Mesendoderm (in vitro differentiated cells): Measurements from ENCODE around the gene RRM1.
"Not testable (repeated sequence)": the region's sequence is repeated elsewhere in the genome, so short reads cannot be mapped to it uniquely, and the experiment has no call there.

Source experiments
- DNase-seq: peaks from one replicate; pipeline ENCODE4 v3.0.0; 2013
- H2AK5ac ChIP-seq: 2 replicates; pipeline ENCODE4 v1.6.1; 2013; ENCODE audit warnings: low read length, inconsistent platforms
- H2BK120ac ChIP-seq: 2 replicates; pipeline ENCODE4 v1.6.1; 2013; ENCODE audit warnings: low read depth, mild to moderate bottlenecking, low read length, moderate library complexity, mixed read lengths
- H2BK15ac ChIP-seq: replicated peaks from 2 replicates; pipeline ENCODE4 v1.6.1; 2013; ENCODE audit warnings: low read depth, mild to moderate bottlenecking, moderate library complexity
- H2BK5ac ChIP-seq: 2 replicates; pipeline ENCODE4 v1.6.1; 2013; ENCODE audit warnings: low read length, inconsistent platforms
- H3K18ac ChIP-seq: 2 replicates; pipeline ENCODE4 v1.6.1; 2013; ENCODE audit warnings: mild to moderate bottlenecking, low read length, mixed read lengths
- H3K23ac ChIP-seq: one replicate; pipeline ENCODE4 v1.6.1; 2013; ENCODE audit warnings: low read length
- H3K27ac ChIP-seq: 2 replicates; pipeline ENCODE4 v1.5.1; 2013; ENCODE audit warnings: low read depth, mild to moderate bottlenecking, inconsistent platforms, low read length, moderate library complexity
- H3K27me3 ChIP-seq: 2 replicates; pipeline ENCODE4 v1.6.1; 2013; ENCODE audit warnings: low read length, control low read depth, mild to moderate bottlenecking, inconsistent platforms; ENCODE audit not compliant: insufficient read depth, poor library complexity
- H3K36me3 ChIP-seq: 2 replicates; pipeline ENCODE4 v1.6.1; 2013; ENCODE audit warnings: low read length, inconsistent platforms; ENCODE audit not compliant: control insufficient read depth, insufficient read depth
- H3K4ac ChIP-seq: one replicate; pipeline ENCODE4 v1.6.1; 2013; ENCODE audit warnings: low read depth, mild to moderate bottlenecking, low read length, moderate library complexity
- H3K4me1 ChIP-seq: 2 replicates; pipeline ENCODE4 v1.6.1; 2013; ENCODE audit warnings: low read depth, low read length, inconsistent platforms; ENCODE audit not compliant: control insufficient read depth
- H3K4me2 ChIP-seq: 2 replicates; pipeline ENCODE4 v1.6.1; 2013; ENCODE audit warnings: low read length
- H3K4me3 ChIP-seq: 2 replicates; pipeline ENCODE4 v1.5.1; 2013; ENCODE audit warnings: mild to moderate bottlenecking, low read length
- H3K56ac ChIP-seq: one replicate; pipeline ENCODE4 v1.6.1; 2013; ENCODE audit warnings: low read length
- H3K79me1 ChIP-seq: 2 replicates; pipeline ENCODE4 v1.6.1; 2013; ENCODE audit warnings: low read length, inconsistent platforms
- H3K79me2 ChIP-seq: 2 replicates; pipeline ENCODE4 v1.6.1; 2013; ENCODE audit warnings: mild to moderate bottlenecking, low read length; ENCODE audit not compliant: control insufficient read depth, insufficient read depth
- H3K9ac ChIP-seq: 2 replicates; pipeline ENCODE4 v1.6.1; 2013; ENCODE audit warnings: low read length, inconsistent platforms
- H4K5ac ChIP-seq: one replicate; pipeline ENCODE4 v1.6.1; 2013; ENCODE audit warnings: low read length
- H4K8ac ChIP-seq: one replicate; pipeline ENCODE4 v1.6.1; 2013; ENCODE audit warnings: low read depth, mild to moderate bottlenecking, control low read depth, low read length, moderate library complexity
- WGBS: extraction: QIAGEN DNeasy Blood & Tissue Kit; methylation state at CpG from one replicate; pipeline ENCODE4 v1.1.7; 2013; ENCODE audit warnings: low lambda C conversion rate, missing lambda C conversion rate; ENCODE audit not compliant: insufficient coverage; ENCODE audit errors: extremely low coverage; 5-methylcytosine and 5-hydroxymethylcytosine counted together

Gene RRM1

DNA sequence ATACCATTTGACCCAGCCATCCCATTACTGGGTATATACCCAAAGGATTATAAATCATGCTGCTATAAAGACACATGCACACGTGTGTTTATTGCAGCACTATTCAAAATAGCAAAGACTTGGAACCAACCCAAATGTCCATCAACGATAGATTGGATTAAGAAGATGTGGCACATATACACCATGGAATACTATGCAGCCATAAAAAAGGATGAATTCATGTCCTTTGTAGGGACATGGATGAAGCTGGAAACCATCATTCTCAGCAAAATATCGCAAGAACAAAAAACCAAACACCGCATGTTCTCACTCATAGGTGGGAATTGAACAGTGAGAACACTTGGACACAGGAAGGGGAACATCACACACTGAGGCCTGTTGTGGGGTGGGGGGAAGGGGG lies 41.4 kb upstream of the RRM1 start:
- H3K79me1 ChIP-seq, H2AK5ac ChIP-seq, H3K27me3 ChIP-seq, H3K36me3 ChIP-seq, H3K18ac ChIP-seq, H3K56ac ChIP-seq, H3K23ac ChIP-seq, H2BK5ac ChIP-seq, H3K4ac ChIP-seq, H4K8ac ChIP-seq, H3K4me1 ChIP-seq, H4K5ac ChIP-seq, H3K27ac ChIP-seq, H2BK120ac ChIP-seq, H3K79me2 ChIP-seq, H3K4me3 ChIP-seq, H3K4me2 ChIP-seq, H3K9ac ChIP-seq, H2BK15ac ChIP-seq, DNase-seq: not testable (repeated sequence)
- no CpG with 5 or more reads among the region's 4 CpGs for WGBS

DNA sequence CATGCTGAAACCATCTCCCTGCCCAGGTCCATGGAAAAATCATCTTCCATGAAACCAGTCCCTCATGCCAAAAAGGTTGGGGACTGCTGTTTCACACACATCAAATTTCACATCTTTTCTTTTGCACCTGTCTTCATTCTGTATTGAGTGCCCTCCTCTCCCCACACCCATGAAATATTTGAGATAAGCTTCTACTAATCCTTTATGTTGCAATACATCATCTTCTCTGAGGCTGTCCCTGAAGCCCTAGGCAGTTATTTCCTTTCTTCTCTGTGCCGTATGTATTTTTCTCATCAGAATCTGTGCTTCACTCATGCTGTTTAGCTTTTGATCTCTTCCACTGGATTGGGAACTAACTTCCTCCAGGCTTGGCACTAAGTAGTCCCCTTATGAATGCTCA lies 40.0 kb upstream of the RRM1 start:
- Histone ChIP-seq H3K18ac (no peak overlapping the region), H3K4ac (no peak overlapping the region), H3K79me1 (no peaks in the 10 kb centered on the region), H2BK120ac (no peak overlapping the region), H4K8ac (no peak overlapping the region), H2AK5ac (no peak overlapping the region), H3K23ac (no peak overlapping the region), H3K4me1 (no peaks in the 10 kb centered on the region), H3K4me2 (no peak overlapping the region), H3K27ac (no peak overlapping the region), H3K36me3 (no peaks in the 10 kb centered on the region), H3K27me3 (no peaks in the 10 kb centered on the region), H3K9ac (no peak overlapping the region), H3K56ac (no peak overlapping the region), H2BK15ac (no peak overlapping the region), H2BK5ac (no peak overlapping the region), H4K5ac (no peak overlapping the region), H3K79me2 (no peaks in the 10 kb centered on the region), H3K4me3 (no peak overlapping the region)
- WGBS, result no CpG with 5 or more reads among the region's 1 CpG
- DNase-seq, result no peak

DNA sequence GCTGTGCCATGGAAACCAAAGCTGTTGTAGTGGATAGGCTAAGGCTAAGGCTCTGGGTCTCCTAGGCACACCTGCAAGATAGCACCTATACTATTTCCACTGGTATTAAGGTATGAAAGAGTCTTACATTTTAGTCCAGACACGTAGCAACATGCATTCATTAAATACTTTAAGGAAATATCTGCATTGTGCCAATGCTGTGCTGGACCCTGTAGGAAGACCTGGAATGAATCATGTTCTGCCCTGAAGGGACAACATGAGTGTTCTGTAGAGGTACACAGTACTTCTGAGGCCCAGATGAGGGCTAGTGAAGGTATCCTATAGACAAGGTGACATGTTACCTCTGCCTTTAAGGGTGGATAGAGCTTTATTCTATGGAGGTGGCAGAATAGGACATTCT lies 35.2 kb upstream of the RRM1 start:
- H3K36me3 ChIP-seq, result no peaks in the 10 kb centered on the region
- H3K56ac ChIP-seq, result no peak overlapping the region
- no peak overlapping the region for H2BK5ac ChIP-seq
- no peak overlapping the region for H2AK5ac ChIP-seq
- no peak overlapping the region for H2BK15ac ChIP-seq
- no peak overlapping the region for H3K4me3 ChIP-seq
- no peak overlapping the region for H3K23ac ChIP-seq
- WGBS, result no CpG with 5 or more reads among the region's 1 CpG
- no peak overlapping the region for H3K9ac ChIP-seq
- no peak overlapping the region for H3K27ac ChIP-seq
- H3K79me1 ChIP-seq, result no peaks in the 10 kb centered on the region
- H4K5ac ChIP-seq, result no peak overlapping the region
- H3K4me1 ChIP-seq, result no peaks in the 10 kb centered on the region
- no peak overlapping the region for H3K4ac ChIP-seq
- H3K4me2 ChIP-seq, result no peak overlapping the region
- no peak overlapping the region for H3K18ac ChIP-seq
- H2BK120ac ChIP-seq, result no peak overlapping the region
- H3K27me3 ChIP-seq, result no peaks in the 10 kb centered on the region
- DNase-seq, result no peak
- H4K8ac ChIP-seq, result no peak overlapping the region
- H3K79me2 ChIP-seq, result no peaks in the 10 kb centered on the region

DNA sequence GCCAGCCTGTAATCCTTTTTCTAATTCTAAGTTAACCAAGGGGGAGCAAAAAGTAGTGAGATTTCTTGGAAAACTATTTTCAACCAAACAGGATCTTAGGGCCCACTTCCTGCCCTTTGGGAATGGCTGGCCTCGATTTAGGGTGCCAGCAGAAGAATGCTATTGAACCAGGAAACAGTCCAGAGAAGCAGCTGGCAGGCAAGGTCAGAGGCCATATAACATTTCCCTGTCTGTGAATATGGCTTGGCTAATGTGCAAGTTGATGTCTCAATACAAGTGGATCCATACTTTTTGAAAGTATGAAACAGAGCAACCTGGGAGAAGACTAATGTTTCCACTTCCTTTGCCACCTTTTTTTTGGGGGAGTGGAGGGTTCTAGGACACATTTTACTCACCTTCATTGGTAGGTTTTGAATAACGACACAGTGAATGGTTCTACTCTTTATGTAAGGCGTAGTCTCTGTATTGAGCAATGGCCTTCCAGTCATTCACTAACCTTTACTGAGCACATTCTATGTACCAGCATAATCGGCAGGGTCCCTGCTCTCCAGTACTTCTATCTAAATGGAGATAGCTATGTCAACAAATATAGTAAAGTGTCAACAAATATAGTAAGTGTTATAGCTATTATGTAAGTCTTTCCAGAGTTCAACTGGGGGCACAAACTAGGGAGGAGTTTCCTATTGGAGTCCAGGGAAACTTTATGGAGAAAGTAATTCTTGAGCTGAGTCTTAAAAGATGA lies 34.2 kb upstream of the RRM1 start:
- Histone ChIP-seq H3K36me3 (no peaks in the 10 kb centered on the region), H2BK15ac (no peak overlapping the region), H2BK120ac (no peak overlapping the region), H3K4ac (no peak overlapping the region), H3K4me1 (no peaks in the 10 kb centered on the region), H3K23ac (no peak overlapping the region), H3K27ac (no peak overlapping the region), H3K79me2 (no peaks in the 10 kb centered on the region), H3K56ac (no peak overlapping the region), H3K27me3 (no peaks in the 10 kb centered on the region), H3K79me1 (no peaks in the 10 kb centered on the region), H4K5ac (no peak overlapping the region), H3K9ac (no peak overlapping the region), H3K18ac (no peak overlapping the region), H4K8ac (no peak overlapping the region), H2BK5ac (no peak overlapping the region), H2AK5ac (no peak overlapping the region), H3K4me2 (no peak overlapping the region), H3K4me3 (no peak overlapping the region)
- DNase-seq, result no peak
- WGBS, result no CpG with 5 or more reads among the region's 4 CpGs

DNA sequence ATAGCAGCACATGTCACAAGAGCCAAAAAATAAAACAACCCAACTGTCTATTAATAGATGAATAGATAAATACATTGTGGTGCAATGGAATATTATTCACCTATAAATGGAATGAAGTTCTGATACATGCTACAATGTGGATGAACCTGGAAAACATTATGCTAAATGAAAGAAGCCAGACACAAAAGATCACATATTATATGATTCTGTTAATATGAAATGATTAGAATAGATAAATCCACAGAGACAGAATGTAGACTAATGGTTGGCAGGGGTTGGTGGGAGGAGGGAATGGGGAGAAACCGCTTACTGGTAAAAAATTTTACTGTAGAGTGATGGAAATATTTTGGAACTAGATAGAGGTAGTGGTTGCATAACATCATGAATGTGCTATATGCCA lies 32.9 kb upstream of the RRM1 start:
- H3K27me3 ChIP-seq, result no peaks in the 10 kb centered on the region
- peaks cover 3% of the 10 kb centered on the region for H3K4me1 ChIP-seq
- H3K36me3 ChIP-seq, result no peaks in the 10 kb centered on the region
- H3K4me2 ChIP-seq, result no peak overlapping the region
- no peak overlapping the region for H2BK5ac ChIP-seq
- no peak overlapping the region for H4K5ac ChIP-seq
- DNase-seq, result no peak
- no CpG with 5 or more reads among the region's 1 CpG for whole genome bisulfite sequencing
- no peaks in the 10 kb centered on the region for H3K79me1 ChIP-seq
- no peak overlapping the region for H2BK15ac ChIP-seq
- no peak overlapping the region for H3K9ac ChIP-seq
- no peak overlapping the region for H3K56ac ChIP-seq
- H3K23ac ChIP-seq, result no peak overlapping the region
- no peak overlapping the region for H3K4me3 ChIP-seq
- no peak overlapping the region for H2AK5ac ChIP-seq
- no peak overlapping the region for H4K8ac ChIP-seq
- H3K18ac ChIP-seq, result no peak overlapping the region
- H3K79me2 ChIP-seq, result no peaks in the 10 kb centered on the region
- no peak overlapping the region for H3K4ac ChIP-seq
- no peak overlapping the region for H3K27ac ChIP-seq
- H2BK120ac ChIP-seq, result no peak overlapping the region

DNA sequence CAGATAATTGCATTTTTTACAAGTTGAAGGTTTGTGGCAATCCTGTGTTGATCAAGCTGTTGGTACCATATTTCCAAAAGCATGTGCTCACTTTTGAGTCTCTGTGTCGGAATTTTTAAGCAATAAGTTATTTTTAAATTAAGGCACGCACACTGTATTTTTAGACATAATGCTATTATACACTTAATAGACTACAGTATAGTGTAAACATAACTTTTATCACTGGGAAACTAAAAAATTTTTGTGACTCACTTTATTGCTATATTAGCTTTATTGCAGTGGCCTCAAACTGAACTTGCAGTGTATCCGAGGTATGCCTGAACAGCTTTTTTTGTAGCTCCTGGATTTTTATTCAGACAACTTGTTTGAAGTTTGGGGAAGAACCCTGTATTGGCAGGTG lies 31.3 kb upstream of the RRM1 start:
- no peak overlapping the region for H3K23ac ChIP-seq
- no peak overlapping the region for H2BK15ac ChIP-seq
- no peak overlapping the region for H2BK5ac ChIP-seq
- H4K8ac ChIP-seq, result no peak overlapping the region
- no peak overlapping the region for H2AK5ac ChIP-seq
- no peaks in the 10 kb centered on the region for H3K79me2 ChIP-seq
- H3K4me3 ChIP-seq, result no peak overlapping the region
- H4K5ac ChIP-seq, result no peak overlapping the region
- peaks cover 3% of the 10 kb centered on the region for H3K4me1 ChIP-seq
- DNase-seq, result no peak
- H3K27ac ChIP-seq, result no peak overlapping the region
- H3K27me3 ChIP-seq, result no peaks in the 10 kb centered on the region
- H3K79me1 ChIP-seq, result no peaks in the 10 kb centered on the region
- H2BK120ac ChIP-seq, result no peak overlapping the region
- no CpG with 5 or more reads among the region's 3 CpGs for WGBS
- no peaks in the 10 kb centered on the region for H3K36me3 ChIP-seq
- H3K18ac ChIP-seq, result no peak overlapping the region
- H3K4ac ChIP-seq, result no peak overlapping the region
- H3K4me2 ChIP-seq, result no peak overlapping the region
- no peak overlapping the region for H3K56ac ChIP-seq
- H3K9ac ChIP-seq, result no peak overlapping the region
